Superior temporal gyrus (tissue), 1 donor: ENCODE data around the gene CLDN16.

Experiments
- DNase-seq: peaks from one replicate; pipeline ENCODE4 v3.0.0-alpha.2; 2016; ENCODE audit errors: extremely low spot score

CLDN16 gene

GRCh38 chr3:190380184-190380583, 7.8 kb upstream of the CLDN16 start:
- DNase-seq: no peak

GRCh38 chr3:190381441-190381840, 6.5 kb upstream of the CLDN16 start:
- no peak for DNase-seq

GRCh38 chr3:190382082-190382481, 5.9 kb upstream of the CLDN16 start:
- DNase-seq: no peak

- peak; percentile 14 for DNase-seq
These were observed 3.6 kb upstream of the CLDN16 start for GRCh38 chr3:190384309-190384756.

- no peak for DNase-seq
These were observed 2.0 kb upstream of the CLDN16 start for GRCh38 chr3:190385731-190386688.

- no peak for DNase-seq
These were observed 740 bp downstream of the CLDN16 start for GRCh38 chr3:190388703-190389102.

GRCh38 chr3:190396001-190396400, 8.0 kb downstream of the CLDN16 start:
- DNase-seq: no peak

- DNase-seq: no peak
These were observed 9.9 kb downstream of the CLDN16 start for GRCh38 chr3:190397889-190398288.

- no peak for DNase-seq
These were observed 11.7 kb downstream of the CLDN16 start for GRCh38 chr3:190399677-190400076.

GRCh38 chr3:190401963-190402362, 14.0 kb downstream of the CLDN16 start:
- DNase-seq: no peak

GRCh38 chr3:190404715-190405114, 16.8 kb downstream of the CLDN16 start:
- DNase-seq: no peak

GRCh38 chr3:190414297-190414696, 26.3 kb downstream of the CLDN16 start:
- no peak for DNase-seq

GRCh38 chr3:190424108-190424477, 36.1 kb downstream of the CLDN16 start:
- no peak for DNase-seq

- peak; percentile 81 for DNase-seq
These were observed 36.8 kb downstream of the CLDN16 start for GRCh38 chr3:190424478-190425439.

- no peak for DNase-seq
These were observed 37.9 kb downstream of the CLDN16 start for GRCh38 chr3:190425833-190426232.

- no peak for DNase-seq
These were observed 39.0 kb downstream of the CLDN16 start for GRCh38 chr3:190426806-190427507.

GRCh38 chr3:190429681-190430080, 41.7 kb downstream of the CLDN16 start:
- no peak for DNase-seq

GRCh38 chr3:190430906-190431305, 42.9 kb downstream of the CLDN16 start:
- DNase-seq: no peak

- no peak for DNase-seq
These were observed 44.3 kb downstream of the CLDN16 start for GRCh38 chr3:190432216-190432615.

- no peak for DNase-seq
These were observed 45.7 kb downstream of the CLDN16 start for GRCh38 chr3:190433626-190434025.

- DNase-seq: no peak
These were observed 47.7 kb downstream of the CLDN16 start for GRCh38 chr3:190435618-190436017.

GRCh38 chr3:190436331-190436730, 48.4 kb downstream of the CLDN16 start:
- no peak for DNase-seq
